Caco-2 (cell line): ENCODE measurements around the gene CRISPLD2. TPM values are rescaled to one million over a fixed set of nuclear protein-coding genes. Genes with fewer than 3 reads are reported as not detected.

Experiments used
- BruUV-seq: library from RNA; stranded (reverse); fragments of 400-500 nt; replicated peaks from 2 replicates; lab custom pipeline; 2021; lab: Mats Ljungman, UMichigan
- CTCF ChIA-PET: fragments of 300-600 bp; sonication (Branson Sonifier 250); formaldehyde crosslinking; loops from one replicate; lab custom pipeline; 2022; ENCODE audit warnings: antibody characterized with exemption; lab: Charles Lee
- POLR2A ChIA-PET: fragments of 300-600 bp; sonication (Branson Sonifier 250); formaldehyde crosslinking; loops from one replicate; lab custom pipeline; 2022; ENCODE audit warnings: antibody characterized with exemption; lab: Charles Lee
- DNase-seq, 2 experiments: peaks; one replicate each; pipeline versions ENCODE4 v3.0.0 to v3.0.0-alpha.2; 2020 to 2022
- H3K27me3 ChIP-seq: replicated peaks from 2 replicates; pipeline ENCODE4 v1.6.0; 2011; ENCODE audit warnings: low read length; ENCODE audit not compliant: control insufficient read depth, insufficient read depth
- H3K36me3 ChIP-seq: 2 replicates; pipeline ENCODE4 v1.5.1; 2011; ENCODE audit warnings: low read length; ENCODE audit not compliant: control insufficient read depth, insufficient read depth
- H3K4me1 ChIP-seq: fragments of 250-450 bp; sonication (Bioruptor Pico); 2 replicates; pipeline ENCODE4 v1.5.1; 2020; ENCODE audit warnings: mild to moderate bottlenecking
- H3K4me3 ChIP-seq: 2 replicates; pipeline ENCODE4 v1.5.1; 2011; ENCODE audit warnings: low read depth, mild to moderate bottlenecking, control low read depth, low read length
- H3K9me3 ChIP-seq: fragments of 250-450 bp; sonication (Bioruptor Pico); 2 replicates; pipeline ENCODE4 v1.5.1; 2020; ENCODE audit warnings: mild to moderate bottlenecking, moderate library complexity
- H3K27ac Mint-ChIP-seq: one replicate; pipeline ENCODE4 v1.8.0; 2022; ENCODE audit warnings: mixed read lengths; ENCODE audit not compliant: unreplicated experiment
- H3K27me3 Mint-ChIP-seq: one replicate; pipeline ENCODE4 v1.8.0; 2022; ENCODE audit warnings: mixed read lengths; ENCODE audit not compliant: insufficient read depth, unreplicated experiment
- H3K36me3 Mint-ChIP-seq: one replicate; pipeline ENCODE4 v1.8.0; 2022; ENCODE audit warnings: mild to moderate bottlenecking, mixed read lengths; ENCODE audit not compliant: insufficient read depth, unreplicated experiment
- H3K4me1 Mint-ChIP-seq: one replicate; pipeline ENCODE4 v1.8.0; 2022; ENCODE audit warnings: low read depth, mixed read lengths; ENCODE audit not compliant: unreplicated experiment
- H3K4me3 Mint-ChIP-seq: one replicate; pipeline ENCODE4 v1.8.0; 2022; ENCODE audit warnings: mild to moderate bottlenecking, moderate library complexity, mixed read lengths; ENCODE audit not compliant: unreplicated experiment
- H3K9me3 Mint-ChIP-seq: one replicate; pipeline ENCODE4 v1.8.0; 2022; ENCODE audit warnings: mixed read lengths; ENCODE audit not compliant: unreplicated experiment
- intact Hi-C: fragments of 100-400 bp; cut with micrococcal nuclease; formaldehyde crosslinking; loops from one replicate; pipeline ENCODE4 v1.10.0; 2022; ENCODE audit not compliant: unreplicated experiment
- total RNA-seq: library from RNA; stranded (reverse); gene quantifications from 2 replicates; pipeline ENCODE4 v1.2.3, GENCODE V29; 2022
- TF ChIP-seq, protein P1 (sequence below), 2 experiments: fragments of 200-600 bp in 1 of 2; IDR thresholded peaks; 1 replicate in 1 of 2; 2 replicates in 1 of 2; pipeline versions ENCODE4 v1.5.1 to v1.8.0; 2011 to 2022; ENCODE audit warnings: antibody characterized with exemption in 1 of 2, control low read depth in 1 of 2, inconsistent platforms in 1 of 2, low read depth in 1 of 2, low read length in 1 of 2, mild to moderate bottlenecking in 1 of 2, moderate library complexity in 1 of 2; ENCODE audit not compliant: insufficient read depth in 1 of 2, severe bottlenecking in 1 of 2, unreplicated experiment in 1 of 2

Gene CRISPLD2
- total RNA-seq, 1 experiment from 2014 or later, result 4.0 TPM

DNA sequence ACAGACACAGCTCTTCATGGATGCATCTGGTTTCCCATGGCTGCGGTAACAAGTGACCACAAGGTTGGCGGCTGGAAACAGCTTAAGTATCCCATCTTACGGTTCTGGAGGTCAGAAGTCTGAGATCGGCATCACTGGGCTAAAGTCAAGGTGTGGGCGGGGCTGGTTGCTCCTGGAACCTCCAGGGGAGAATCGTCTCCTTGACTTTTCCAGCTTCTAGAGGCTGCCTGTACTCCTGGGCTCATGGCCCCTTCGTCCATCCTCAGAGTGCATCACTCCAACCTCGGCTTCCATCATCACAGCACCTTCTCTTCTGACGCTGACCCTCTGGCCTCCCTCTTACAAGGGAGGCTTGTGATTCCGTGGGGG, 12.9 kb upstream of the CRISPLD2 start:
- H3K4me1 ChIP-seq, result no peaks in the 10 kb centered on the region
- H3K27me3 ChIP-seq, result peaks cover 1% of the 10 kb centered on the region; the same call in 1 of the 2 replicates
- H3K27me3 Mint-ChIP-seq, result no peaks in the 10 kb centered on the region
- H3K9me3 Mint-ChIP-seq, result no peaks in the 10 kb centered on the region
- intact Hi-C loops, result no loop called here
- H3K4me3 Mint-ChIP-seq, result no peak overlapping the region
- no peak for DNase-seq
- no TSS peak for BruUV-seq
- H3K4me1 Mint-ChIP-seq, result no peaks in the 10 kb centered on the region
- CTCF ChIA-PET, result no interaction called here
- no peak overlapping the region for H3K27ac Mint-ChIP-seq
- no peaks in the 10 kb centered on the region for H3K36me3 Mint-ChIP-seq
- H3K9me3 ChIP-seq, result no peaks in the 10 kb centered on the region
- TF ChIP-seq, protein P1, sequence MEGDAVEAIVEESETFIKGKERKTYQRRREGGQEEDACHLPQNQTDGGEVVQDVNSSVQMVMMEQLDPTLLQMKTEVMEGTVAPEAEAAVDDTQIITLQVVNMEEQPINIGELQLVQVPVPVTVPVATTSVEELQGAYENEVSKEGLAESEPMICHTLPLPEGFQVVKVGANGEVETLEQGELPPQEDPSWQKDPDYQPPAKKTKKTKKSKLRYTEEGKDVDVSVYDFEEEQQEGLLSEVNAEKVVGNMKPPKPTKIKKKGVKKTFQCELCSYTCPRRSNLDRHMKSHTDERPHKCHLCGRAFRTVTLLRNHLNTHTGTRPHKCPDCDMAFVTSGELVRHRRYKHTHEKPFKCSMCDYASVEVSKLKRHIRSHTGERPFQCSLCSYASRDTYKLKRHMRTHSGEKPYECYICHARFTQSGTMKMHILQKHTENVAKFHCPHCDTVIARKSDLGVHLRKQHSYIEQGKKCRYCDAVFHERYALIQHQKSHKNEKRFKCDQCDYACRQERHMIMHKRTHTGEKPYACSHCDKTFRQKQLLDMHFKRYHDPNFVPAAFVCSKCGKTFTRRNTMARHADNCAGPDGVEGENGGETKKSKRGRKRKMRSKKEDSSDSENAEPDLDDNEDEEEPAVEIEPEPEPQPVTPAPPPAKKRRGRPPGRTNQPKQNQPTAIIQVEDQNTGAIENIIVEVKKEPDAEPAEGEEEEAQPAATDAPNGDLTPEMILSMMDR (IDR thresholded peaks at IDR 0.05; ENCODE audit: insufficient read depth in 1 of 2, low read depth in 1 of 2, low read length in 1 of 2, severe bottlenecking in 1 of 2, unreplicated experiment in 1 of 2), result no peak
- POLR2A ChIA-PET, result no interaction called here
- no peak overlapping the region for H3K4me3 ChIP-seq
- no peaks in the 10 kb centered on the region for H3K36me3 ChIP-seq

DNA sequence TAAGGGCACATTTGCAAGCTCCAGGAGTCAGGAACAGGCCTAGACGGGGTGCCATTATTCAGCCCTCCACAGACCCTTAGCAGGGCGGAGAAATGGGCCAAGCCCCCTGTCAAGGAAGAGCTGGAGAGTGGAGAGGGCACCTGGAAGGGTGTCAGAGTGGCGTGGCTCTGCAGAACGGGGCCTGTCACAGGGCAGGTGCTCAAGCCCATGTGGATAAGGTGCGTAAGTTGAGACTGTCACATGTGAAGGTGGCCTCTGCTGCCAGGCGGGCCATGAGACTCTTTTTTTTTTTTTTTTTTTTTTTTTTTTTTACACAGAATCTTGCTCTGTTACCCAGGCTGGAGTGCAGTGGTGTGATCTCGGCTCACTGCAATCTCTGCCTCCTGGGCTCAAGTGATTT, 12.0 kb upstream of the CRISPLD2 start:
- no peaks in the 10 kb centered on the region for H3K4me1 Mint-ChIP-seq
- no peak for DNase-seq

GRCh38 chr16:84808826-84809225, 11.0 kb upstream of the CRISPLD2 start:
- Histone ChIP-seq H3K4me1 (no peaks in the 10 kb centered on the region), H3K27me3 (peaks cover 1% of the 10 kb centered on the region; the same call in 1 of the 2 replicates), H3K4me3 (no peak overlapping the region), H3K9me3 (peaks cover 4% of the 10 kb centered on the region; the same call in 1 of the 2 replicates), H3K36me3 (no peaks in the 10 kb centered on the region)
- TF ChIP-seq, protein P1 (IDR thresholded peaks at IDR 0.05; ENCODE audit: insufficient read depth in 1 of 2, low read depth in 1 of 2, low read length in 1 of 2, severe bottlenecking in 1 of 2, unreplicated experiment in 1 of 2), result no peak
- POLR2A ChIA-PET, result no interaction called here
- no peak for DNase-seq
- intact Hi-C loops, result no loop called here
- CTCF ChIA-PET, result no interaction called here
- peaks cover 7% of the 10 kb centered on the region for H3K27me3 Mint-ChIP-seq
- no peaks in the 10 kb centered on the region for H3K4me1 Mint-ChIP-seq
- no peak overlapping the region for H3K4me3 Mint-ChIP-seq
- no TSS peak for BruUV-seq
- no peaks in the 10 kb centered on the region for H3K36me3 Mint-ChIP-seq
- no peaks in the 10 kb centered on the region for H3K9me3 Mint-ChIP-seq
- H3K27ac Mint-ChIP-seq, result no peak overlapping the region

More for the DNA sequence above, 12.0 kb upstream of the CRISPLD2 start:
- no peaks in the 10 kb centered on the region for H3K9me3 ChIP-seq
- BruUV-seq, result no TSS peak
- Mint-ChIP-seq H3K9me3 (no peaks in the 10 kb centered on the region), H3K27me3 (peaks cover under 1% of the 10 kb centered on the region), H3K36me3 (no peaks in the 10 kb centered on the region), H3K27ac (no peak overlapping the region), H3K4me3 (no peak overlapping the region)
- ChIA-PET POLR2A (no interaction called here), CTCF (no interaction called here)
- TF ChIP-seq, protein P1 (IDR thresholded peaks at IDR 0.05; ENCODE audit: insufficient read depth in 1 of 2, low read depth in 1 of 2, low read length in 1 of 2, severe bottlenecking in 1 of 2, unreplicated experiment in 1 of 2), result no peak
- intact Hi-C loops, result no loop called here
- no peak overlapping the region for H3K4me3 ChIP-seq
- no peaks in the 10 kb centered on the region for H3K4me1 ChIP-seq
- no peaks in the 10 kb centered on the region for H3K36me3 ChIP-seq
- peaks cover 1% of the 10 kb centered on the region; the same call in 1 of the 2 replicates for H3K27me3 ChIP-seq
